ENCODE data around the gene ATXN1L.

GRCh38 chr16:71846431-71846830 lies 655 bp downstream of the ATXN1L start:
- TF ChIP-seq PATZ1 (CRISPR knock-in tag; IDR thresholded peaks at IDR 0.05; ENCODE audit: borderline replicate concordance) (no peak), TSHZ2 (CRISPR knock-in tag; IDR thresholded peaks at IDR 0.05) (no peak), CREB5 (CRISPR knock-in tag; IDR thresholded peaks at IDR 0.05; ENCODE audit: low read depth) (no peak), ZC3H10 (CRISPR knock-in tag; IDR thresholded peaks at IDR 0.05) (no peak), RARB (CRISPR knock-in tag; IDR thresholded peaks at IDR 0.05) (no peak), ZFP3 (CRISPR knock-in tag; IDR thresholded peaks at IDR 0.05) (no peak), OSR1 (CRISPR knock-in tag; IDR thresholded peaks at IDR 0.05) (no peak), GLIS3 (CRISPR knock-in tag; IDR thresholded peaks at IDR 0.05) (no peak)
